Breast epithelium (tissue), 4 donors: ENCODE results near the gene HIPK4. TPM values are rescaled to one million over a fixed set of nuclear protein-coding genes. Genes with fewer than 3 reads are reported as not detected.
A peak's percentile ranks its signal among the peaks of the same experiment; 100 is the strongest.
"Not testable (repeated sequence)": the region's sequence is repeated elsewhere in the genome, so short reads cannot be mapped to it uniquely, and the experiment has no call there.

Experiments used
- DNase-seq, 2 donors: peaks; one replicate each; pipeline ENCODE4 v3.0.0-alpha.2; 2019; ENCODE audit warnings: low spot score in 2 of 2
- H3K27ac ChIP-seq, 2 donors: fragments of 200-600 bp; sonication (generic) in 1 of 2; one replicate each; pipeline ENCODE4 v1.5.1; 2016 to 2019; ENCODE audit warnings: mild to moderate bottlenecking in 1 of 2
- H3K27me3 ChIP-seq, 2 donors: fragments of 200-600 bp; sonication (generic) in 1 of 2; one replicate each; pipeline versions ENCODE4 v1.5.1 to v1.6.0; 2017 to 2019; ENCODE audit warnings: control low read depth in 1 of 2, mild to moderate bottlenecking in 1 of 2
- H3K36me3 ChIP-seq: fragments of 200-600 bp; one replicate; pipeline ENCODE4 v1.5.1; 2019
- H3K4me1 ChIP-seq, 2 donors: fragments of 200-600 bp; sonication (generic); one replicate each; pipeline ENCODE4 v1.5.1; 2016 to 2019; ENCODE audit warnings: control low read depth in 1 of 2
- H3K4me3 ChIP-seq, 3 donors: fragments of 200-600 bp; sonication (generic); 1 replicate in 2 of 3; 2 replicates in 1 of 3; pipeline ENCODE4 v1.5.1; 2016 to 2019; ENCODE audit warnings: mild to moderate bottlenecking in 3 of 3, moderate library complexity in 2 of 3
- H3K9me3 ChIP-seq, 2 donors: fragments of 200-600 bp; sonication (generic) in 1 of 2; one replicate each; pipeline ENCODE4 v1.5.1; 2016 to 2019; ENCODE audit warnings: control low read depth in 1 of 2
- POLR2A ChIP-seq: fragments of 450-650 bp; IDR thresholded peaks from one replicate; pipeline ENCODE4 v1.6.1; 2016; ENCODE audit warnings: antibody characterized with exemption, mild to moderate bottlenecking, moderate library complexity
- POLR2AphosphoS5 ChIP-seq, 3 donors: sonication (generic); formaldehyde crosslinking; IDR thresholded peaks; one replicate each; pipeline ENCODE4 v1.6.1; 2017; ENCODE audit warnings: antibody characterized with exemption in 3 of 3
- intact Hi-C: fragments of 100-400 bp; cut with DNase I; formaldehyde crosslinking; loops from one replicate; pipeline ENCODE4 v1.15.1; 2023; ENCODE audit warnings: low total_unique reads
- total RNA-seq, 3 donors: library from RNA; depleted of rRNA; stranded (reverse); fragments of >200 nt; gene quantifications; one replicate each; pipeline ENCODE4 v1.1.0, GENCODE V29; 2016
- TF ChIP-seq, protein P1 (sequence below), 3 donors: fragments of 450-650 bp; IDR thresholded peaks; one replicate each; pipeline ENCODE4 v1.5.1; 2016 to 2017; ENCODE audit warnings: antibody characterized with exemption in 3 of 3, mild to moderate bottlenecking in 3 of 3, moderate library complexity in 3 of 3

HIPK4 gene
- total RNA-seq, 3 donors from 2014 or later, result 0.16 to 0.33 TPM; not detected in 1

- H3K27ac ChIP-seq, result peak overlapping the region in 1 of 2 donors; percentile 72
- H3K4me1 ChIP-seq, result peaks cover 0 to 6% of the 10 kb centered on the region in 2 donors
- no peak for DNase-seq
- no peaks in the 10 kb centered on the region for H3K9me3 ChIP-seq
- TF ChIP-seq POLR2A (no peak), POLR2AphosphoS5 (IDR thresholded peaks at IDR 0.05) (no peak)
- TF ChIP-seq, protein P1, sequence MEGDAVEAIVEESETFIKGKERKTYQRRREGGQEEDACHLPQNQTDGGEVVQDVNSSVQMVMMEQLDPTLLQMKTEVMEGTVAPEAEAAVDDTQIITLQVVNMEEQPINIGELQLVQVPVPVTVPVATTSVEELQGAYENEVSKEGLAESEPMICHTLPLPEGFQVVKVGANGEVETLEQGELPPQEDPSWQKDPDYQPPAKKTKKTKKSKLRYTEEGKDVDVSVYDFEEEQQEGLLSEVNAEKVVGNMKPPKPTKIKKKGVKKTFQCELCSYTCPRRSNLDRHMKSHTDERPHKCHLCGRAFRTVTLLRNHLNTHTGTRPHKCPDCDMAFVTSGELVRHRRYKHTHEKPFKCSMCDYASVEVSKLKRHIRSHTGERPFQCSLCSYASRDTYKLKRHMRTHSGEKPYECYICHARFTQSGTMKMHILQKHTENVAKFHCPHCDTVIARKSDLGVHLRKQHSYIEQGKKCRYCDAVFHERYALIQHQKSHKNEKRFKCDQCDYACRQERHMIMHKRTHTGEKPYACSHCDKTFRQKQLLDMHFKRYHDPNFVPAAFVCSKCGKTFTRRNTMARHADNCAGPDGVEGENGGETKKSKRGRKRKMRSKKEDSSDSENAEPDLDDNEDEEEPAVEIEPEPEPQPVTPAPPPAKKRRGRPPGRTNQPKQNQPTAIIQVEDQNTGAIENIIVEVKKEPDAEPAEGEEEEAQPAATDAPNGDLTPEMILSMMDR (IDR thresholded peaks at IDR 0.05), result no peak
- H3K27me3 ChIP-seq, result no peaks in the 10 kb centered on the region
- H3K36me3 ChIP-seq, result no peaks in the 10 kb centered on the region
- intact Hi-C loops, result no loop called here
- H3K4me3 ChIP-seq, result no peak overlapping the region
These were observed 20.0 kb upstream of the HIPK4 start for GRCh38 chr19:40410030-40410389.

DNA sequence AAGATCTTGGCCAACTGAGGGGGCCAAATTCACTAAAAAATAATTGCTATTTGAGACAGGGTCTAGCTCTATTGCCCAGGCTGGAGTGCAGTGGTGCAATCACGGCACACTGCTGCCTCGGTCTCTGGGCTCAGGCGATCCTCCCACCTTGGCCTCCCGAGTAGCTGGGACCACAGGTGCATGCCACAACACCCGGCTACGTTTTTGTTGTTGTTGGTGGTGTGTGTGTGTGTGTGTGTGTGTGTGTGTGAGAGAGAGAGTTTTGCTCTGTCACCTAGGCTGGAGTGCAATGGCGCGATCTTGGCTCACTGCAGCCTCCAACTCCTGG is 18.6 kb upstream of the HIPK4 start:
- H3K9me3 ChIP-seq, H3K4me3 ChIP-seq, H3K4me1 ChIP-seq, H3K27ac ChIP-seq, intact Hi-C loops, H3K27me3 ChIP-seq, H3K36me3 ChIP-seq, DNase-seq: not testable (repeated sequence)

DNA sequence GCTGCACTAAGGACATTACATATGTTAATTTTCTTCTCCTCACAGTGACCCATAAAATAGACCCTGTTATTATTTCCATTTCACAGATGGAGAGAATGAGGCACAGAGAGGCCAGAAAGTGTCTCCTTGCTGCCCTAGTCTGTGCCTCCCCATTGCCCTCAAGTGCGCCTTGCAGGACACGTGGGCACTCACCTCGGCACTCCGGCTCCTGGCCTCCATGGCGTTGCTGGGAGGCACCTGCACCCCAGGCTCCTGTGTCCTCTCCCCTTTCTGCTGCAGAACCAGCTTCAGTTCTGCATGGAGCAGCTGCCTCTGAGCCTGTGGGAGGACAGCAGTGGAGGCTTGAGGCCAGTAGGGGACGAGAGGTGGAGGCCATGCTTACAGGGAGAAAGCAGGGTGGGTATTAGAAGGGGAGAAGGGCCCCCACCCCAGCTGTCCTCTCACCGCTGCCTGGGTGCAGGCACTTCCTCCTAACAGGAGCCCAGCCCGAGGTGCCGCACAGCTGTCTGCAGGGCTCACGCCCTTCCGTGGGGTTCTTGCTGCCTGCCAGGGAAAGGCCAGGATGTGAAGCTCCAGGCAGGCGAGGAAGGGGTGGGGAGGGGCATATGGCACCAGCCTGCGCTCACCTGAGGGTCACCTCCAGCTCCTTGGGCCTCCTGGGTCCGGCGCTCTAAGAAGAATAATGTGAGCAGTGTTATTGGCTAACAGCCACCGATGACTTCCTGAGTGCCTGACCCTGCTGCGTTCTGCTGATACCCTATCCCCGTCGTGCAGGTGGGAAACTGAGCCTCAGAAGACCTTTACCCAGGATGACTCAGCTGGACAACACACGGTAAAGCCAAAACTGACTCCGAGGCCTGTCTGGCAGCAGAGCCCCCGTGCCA is 18.0 kb upstream of the HIPK4 start:
- no peak for DNase-seq
- Histone ChIP-seq H3K27me3 (no peaks in the 10 kb centered on the region), H3K27ac (no peak overlapping the region), H3K9me3 (no peaks in the 10 kb centered on the region), H3K4me1 (no peaks in the 10 kb centered on the region), H3K4me3 (no peak overlapping the region), H3K36me3 (no peaks in the 10 kb centered on the region)
- TF ChIP-seq, protein P1 (IDR thresholded peaks at IDR 0.05), result no peak
- TF ChIP-seq POLR2AphosphoS5 (IDR thresholded peaks at IDR 0.05) (no peak), POLR2A (no peak)
- intact Hi-C loops, result no loop called here

GRCh38 chr19:40403262-40403984 is 13.4 kb upstream of the HIPK4 start:
- intact Hi-C loops, result no loop called here
- peak overlapping the region; percentile 55 to 81 (median 68) for H3K4me3 ChIP-seq
- DNase-seq, result peak; percentile 86 to 93

DNA sequence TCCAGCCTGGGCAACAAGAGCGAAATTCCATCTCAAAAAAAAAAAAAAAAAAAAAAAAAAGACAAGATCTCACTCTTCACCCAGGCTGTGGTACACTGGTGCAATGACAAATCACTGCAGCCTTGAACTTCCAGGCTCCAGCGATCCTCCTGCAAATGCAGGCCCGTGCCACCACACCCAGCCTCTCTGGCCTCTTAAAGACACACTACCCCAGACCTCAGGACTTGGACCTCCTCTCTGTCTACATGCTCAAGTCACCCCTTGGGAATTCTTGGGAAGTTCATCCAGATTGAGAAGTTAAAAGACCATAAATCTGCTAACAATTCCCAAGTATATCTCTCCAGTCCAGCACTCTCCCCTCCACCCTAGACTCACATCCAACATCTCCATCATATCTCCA is 10.6 kb upstream of the HIPK4 start:
- no peak overlapping the region for H3K27ac ChIP-seq
- H3K4me3 ChIP-seq, result no peak overlapping the region
- no peak for DNase-seq
- no peaks in the 10 kb centered on the region for H3K4me1 ChIP-seq
- no peaks in the 10 kb centered on the region for H3K9me3 ChIP-seq
- TF ChIP-seq POLR2A (no peak), POLR2AphosphoS5 (IDR thresholded peaks at IDR 0.05) (no peak)
- TF ChIP-seq, protein P1 (IDR thresholded peaks at IDR 0.05), result no peak
- H3K27me3 ChIP-seq, result no peaks in the 10 kb centered on the region
- no peaks in the 10 kb centered on the region for H3K36me3 ChIP-seq
- intact Hi-C loops, result no loop called here

More at GRCh38 chr19:40403262-40403984, 13.4 kb upstream of the HIPK4 start:
- no peaks in the 10 kb centered on the region for H3K27me3 ChIP-seq
- no peaks in the 10 kb centered on the region for H3K4me1 ChIP-seq
- no peaks in the 10 kb centered on the region for H3K36me3 ChIP-seq
- H3K9me3 ChIP-seq, result no peaks in the 10 kb centered on the region
- TF ChIP-seq, protein P1 (IDR thresholded peaks at IDR 0.05), result peak in 1 of 3 donors; percentile 15
- TF ChIP-seq POLR2AphosphoS5 (IDR thresholded peaks at IDR 0.05), result peak in 2 of 3 donors; percentile 14 to 44
- no peak for TF ChIP-seq POLR2A
- peak overlapping the region; percentile 88 to 91 for H3K27ac ChIP-seq
